Natural killer cell (primary cell): ENCODE measurements around the gene COX6B2. TPM values are rescaled to one million over a fixed set of nuclear protein-coding genes. Genes with fewer than 3 reads are reported as not detected.

ENCODE experiments used
- ATAC-seq, 3 donors: fragments of 150-1000 bp in 2 of 3; fragments of 200-7000 bp in 1 of 3; cut with Tn5 transposase; 1 replicate in 1 of 3; 2 replicates in 2 of 3; pipeline ENCODE4 v1.10.0; 2021; ENCODE audit warnings: mild to moderate bottlenecking in 2 of 3, moderate library complexity in 2 of 3
- DNase-seq, 2 donors: peaks; one replicate each; pipeline versions ENCODE4 v3.0.0 to v3.0.0-alpha.2; 2013 to 2021; ENCODE audit warnings: mixed read lengths in 1 of 2
- H3K27ac ChIP-seq: one replicate; pipeline ENCODE4 v1.5.1; 2013; ENCODE audit warnings: mild to moderate bottlenecking, low read length
- H3K27me3 ChIP-seq: one replicate; pipeline ENCODE4 v1.6.1; 2013; ENCODE audit warnings: low read length; ENCODE audit not compliant: control insufficient read depth, insufficient read depth
- H3K36me3 ChIP-seq: one replicate; pipeline ENCODE4 v1.6.1; 2013; ENCODE audit warnings: low read length; ENCODE audit not compliant: control insufficient read depth, insufficient read depth
- H3K4me1 ChIP-seq: one replicate; pipeline ENCODE4 v1.6.1; 2013; ENCODE audit warnings: low read length; ENCODE audit not compliant: control insufficient read depth, insufficient read depth
- H3K4me3 ChIP-seq: one replicate; pipeline ENCODE4 v1.5.1; 2013; ENCODE audit warnings: low read length
- H3K9me3 ChIP-seq: one replicate; pipeline ENCODE4 v1.6.1; 2013; ENCODE audit warnings: low read length; ENCODE audit not compliant: control insufficient read depth, insufficient read depth
- H3K27ac Mint-ChIP-seq, 2 donors: one replicate each; pipeline ENCODE4 v1.8.0; 2022; ENCODE audit warnings: mild to moderate bottlenecking in 2 of 2, mixed read lengths in 2 of 2, moderate library complexity in 1 of 2
- H3K27me3 Mint-ChIP-seq, 2 donors: one replicate each; pipeline ENCODE4 v1.8.0; 2022; ENCODE audit warnings: low read depth in 2 of 2, mixed read lengths in 2 of 2
- H3K36me3 Mint-ChIP-seq: one replicate; pipeline ENCODE4 v1.8.0; 2022; ENCODE audit warnings: mixed read lengths
- H3K4me1 Mint-ChIP-seq, 2 donors: one replicate each; pipeline ENCODE4 v1.8.0; 2022; ENCODE audit warnings: mixed read lengths in 2 of 2
- H3K4me3 Mint-ChIP-seq: one replicate; pipeline ENCODE4 v1.8.0; 2022; ENCODE audit warnings: mild to moderate bottlenecking, moderate library complexity, mixed read lengths
- H3K9me3 Mint-ChIP-seq, 2 donors: one replicate each; pipeline ENCODE4 v1.8.0; 2022; ENCODE audit warnings: mixed read lengths in 2 of 2
- CTCF ChIP-seq: fragments of 200-600 bp; IDR thresholded peaks from one replicate; pipeline ENCODE4 v1.8.0; 2022; ENCODE audit warnings: antibody characterized with exemption
- WGBS: methylation state at CpG from one replicate; pipeline ENCODE4 v1.1.7; 2013; ENCODE audit warnings: missing lambda C conversion rate; ENCODE audit not compliant: insufficient coverage; 5-methylcytosine and 5-hydroxymethylcytosine counted together
- intact Hi-C: fragments of 100-400 bp; cut with micrococcal nuclease; formaldehyde crosslinking; loops from one replicate; pipeline ENCODE4 v1.14.2; 2022
- total RNA-seq, 4 donors: library from RNA; stranded (reverse); fragments of 120-200 nt in 1 of 4; gene quantifications; one replicate each; pipeline versions ENCODE4 v1.2.3 to v1.2.4, GENCODE V29; 2013 to 2022

The COX6B2 gene
- total RNA-seq, 3 donors from 2014 or later (not counting 1 experiment from before 2014, with no cell fraction given), result 0.26 to 6.5 TPM; not detected in 1

- peak overlapping the region; percentile 75 to 92 for H3K27ac Mint-ChIP-seq
- H3K27ac ChIP-seq, result peak overlapping the region; percentile 46
- no peaks in the 10 kb centered on the region for H3K36me3 ChIP-seq
- TF ChIP-seq CTCF, result peak; percentile 90
- H3K4me3 Mint-ChIP-seq, result peak overlapping the region; percentile 84
- intact Hi-C loops, result loop anchor here (1.0 to 2.0 kb wide), 3 partner anchors 37 to 117 kb away; partner anchors contain the start of genes KMT5C, RPL28 and TMEM238
- no peaks in the 10 kb centered on the region for H3K27me3 ChIP-seq
- 11% methylated on average over 41 of the region's 42 CpGs for WGBS
- H3K9me3 ChIP-seq, result no peaks in the 10 kb centered on the region
- ATAC-seq, result peak; percentile 93 to 95 (median 94)
- H3K4me1 ChIP-seq, result peaks cover 15% of the 10 kb centered on the region
- H3K27me3 Mint-ChIP-seq, result no peaks in the 10 kb centered on the region
- H3K36me3 Mint-ChIP-seq, result no peaks in the 10 kb centered on the region
- H3K9me3 Mint-ChIP-seq, result no peaks in the 10 kb centered on the region
- peak; percentile 96 for DNase-seq
- peak overlapping the region; percentile 35 for H3K4me3 ChIP-seq
- peaks cover 0 to 13% of the 10 kb centered on the region in 2 donors for H3K4me1 Mint-ChIP-seq
Measured at GRCh38 chr19:55301459-55302317, 52.8 kb downstream of the COX6B2 start.

GRCh38 chr19:55300886-55301458 lies 53.5 kb downstream of the COX6B2 start:
- TF ChIP-seq CTCF, result no peak
- DNase-seq (no peak), ATAC-seq (no peak)
- intact Hi-C loops, result loop anchor here (2.0 kb wide), 2 partner anchors 38 to 84 kb away; partner anchors contain the start of genes KMT5C, RPL28 and TMEM238
- Mint-ChIP-seq H3K27me3 (no peaks in the 10 kb centered on the region), H3K27ac (peak overlapping the region in 1 of 2 donors; percentile 92), H3K36me3 (no peaks in the 10 kb centered on the region), H3K9me3 (no peaks in the 10 kb centered on the region), H3K4me3 (no peak overlapping the region), H3K4me1 (peaks cover 0 to 13% of the 10 kb centered on the region in 2 donors)
- Histone ChIP-seq H3K9me3 (no peaks in the 10 kb centered on the region), H3K27me3 (no peaks in the 10 kb centered on the region), H3K36me3 (no peaks in the 10 kb centered on the region), H3K27ac (no peak overlapping the region), H3K4me1 (peaks cover 15% of the 10 kb centered on the region), H3K4me3 (no peak overlapping the region)
- 91% methylated on average over 15 of the region's 15 CpGs for WGBS

GRCh38 chr19:55299991-55300390 lies 54.5 kb downstream of the COX6B2 start:
- intact Hi-C loops, result loop anchor here (2.0 kb wide), 2 partner anchors 39 to 85 kb away; partner anchors contain the start of genes KMT5C, RPL28 and TMEM238
- H3K27ac Mint-ChIP-seq, result no peak overlapping the region
- no peaks in the 10 kb centered on the region for H3K9me3 ChIP-seq
- no peaks in the 10 kb centered on the region for H3K27me3 ChIP-seq
- no peak for TF ChIP-seq CTCF
- peaks cover 0 to 13% of the 10 kb centered on the region in 2 donors for H3K4me1 Mint-ChIP-seq
- no peaks in the 10 kb centered on the region for H3K27me3 Mint-ChIP-seq
- H3K9me3 Mint-ChIP-seq, result no peaks in the 10 kb centered on the region
- WGBS, result 83% methylated on average over 10 of the region's 10 CpGs
- ATAC-seq (no peak), DNase-seq (no peak)
- no peaks in the 10 kb centered on the region for H3K36me3 Mint-ChIP-seq
- no peak overlapping the region for H3K4me3 ChIP-seq
- no peaks in the 10 kb centered on the region for H3K36me3 ChIP-seq
- no peak overlapping the region for H3K27ac ChIP-seq
- H3K4me3 Mint-ChIP-seq, result no peak overlapping the region
- peaks cover 15% of the 10 kb centered on the region for H3K4me1 ChIP-seq

Other genes starting within 250 kb of the COX6B2 start
- 100 to 1,000 TPM; 162 to 178 (median 174) TPM for gene PPP1R12C, start 237.1 kb downstream of the COX6B2 start, total RNA-seq
- gene TNNT1, start 205.5 kb downstream of the COX6B2 start, total RNA-seq, result under 1 TPM in 1 of 3 donors, not detected in 2; 0.94 TPM
- gene TNNI3, start 197.0 kb downstream of the COX6B2 start, total RNA-seq, result under 1 TPM in 1 of 3 donors, not detected in 2; 0.94 TPM
- not detected for gene DNAAF3, start 188.1 kb downstream of the COX6B2 start, total RNA-seq
- gene SYT5, start 174.4 kb downstream of the COX6B2 start, total RNA-seq, result 1 to 10 TPM; 4.9 to 6.1 (median 5.3) TPM
- under 1 TPM in 1 of 3 donors, not detected in 2; 0.45 TPM for gene PTPRH, start 145.2 kb downstream of the COX6B2 start, total RNA-seq
- 10 to 100 TPM; 12.6 to 14.7 (median 14.6) TPM for gene TMEM86B, start 126.0 kb downstream of the COX6B2 start, total RNA-seq
- 100 to 1,000 TPM; 252 to 275 (median 260) TPM for gene PPP6R1, start 95.7 kb downstream of the COX6B2 start, total RNA-seq
- gene HSPBP1, start 74.6 kb downstream of the COX6B2 start, total RNA-seq, result 10 to 100 TPM; 17.1 to 19.5 (median 18.5) TPM
- gene BRSK1, start 70.7 kb downstream of the COX6B2 start, total RNA-seq, result 1 to 10 TPM; 6.0 to 9.8 (median 6.5) TPM
- 1 to 10 TPM in 1 of 3 donors, under 1 TPM in 1, not detected in 1; 0.87 to 2.1 TPM for gene TMEM150B, start 29.4 kb downstream of the COX6B2 start, total RNA-seq
- 100 to 1,000 TPM in 1 of 3 donors, 10 to 100 TPM in 2; 44.5 to 147 (median 46.8) TPM for gene KMT5C, start 14.8 kb downstream of the COX6B2 start, total RNA-seq
- gene GARIN5B, start 8.5 kb upstream of the COX6B2 start, total RNA-seq, result not detected
- under 1 TPM; 0.14 to 0.35 (median 0.27) TPM for gene IL11, start 15.7 kb upstream of the COX6B2 start, total RNA-seq
- gene TMEM190, start 22.1 kb upstream of the COX6B2 start, total RNA-seq, result not detected
- gene TMEM238, start 29.6 kb upstream of the COX6B2 start, total RNA-seq, result 1 to 10 TPM; 2.9 to 5.1 (median 4.0) TPM
- gene RPL28, start 31.2 kb upstream of the COX6B2 start, total RNA-seq, result 1,000 to 10,000 TPM; 1,373 to 1,704 (median 1,679) TPM
- gene UBE2S, start 53.1 kb upstream of the COX6B2 start, total RNA-seq, result 100 to 1,000 TPM in 1 of 3 donors, 10 to 100 TPM in 2; 60.2 to 107 (median 63.9) TPM
- gene SHISA7, start 88.6 kb upstream of the COX6B2 start, total RNA-seq, result not detected
- gene ISOC2, start 106.9 kb upstream of the COX6B2 start, total RNA-seq, result 10 to 100 TPM in 1 of 3 donors, 1 to 10 TPM in 2; 7.2 to 12.4 (median 9.5) TPM
- not detected for gene C19orf85, start 110.0 kb upstream of the COX6B2 start, total RNA-seq
- gene ZNF628, start 121.9 kb upstream of the COX6B2 start, total RNA-seq, result 10 to 100 TPM; 20.8 to 28.7 (median 24.1) TPM
- 10 to 100 TPM in 1 of 3 donors, 1 to 10 TPM in 2; 8.7 to 12.5 (median 8.8) TPM for gene NAT14, start 130.5 kb upstream of the COX6B2 start, total RNA-seq
- under 1 TPM; 0.11 to 0.68 (median 0.58) TPM for gene SSC5D, start 133.7 kb upstream of the COX6B2 start, total RNA-seq
- not detected for gene SBK2, start 182.4 kb upstream of the COX6B2 start, total RNA-seq
- not detected for gene SBK3, start 190.8 kb upstream of the COX6B2 start, total RNA-seq
- 10 to 100 TPM in 1 of 3 donors, 1 to 10 TPM in 2; 8.3 to 11.2 (median 9.5) TPM for gene ZNF579, start 226.1 kb upstream of the COX6B2 start, total RNA-seq
- gene FIZ1, start 244.8 kb upstream of the COX6B2 start, total RNA-seq, result 10 to 100 TPM in 2 of 3 donors, 1 to 10 TPM in 1; 8.5 to 18.2 (median 10.3) TPM
- 10 to 100 TPM in 2 of 3 donors, 1 to 10 TPM in 1; 9.2 to 12.6 (median 12.5) TPM for gene ZNF524, start 245.6 kb upstream of the COX6B2 start, total RNA-seq